GM10266 (cell line): Measurements from ENCODE around the gene PCSK5.

ENCODE experiments used
- DNase-seq: peaks from one replicate; pipeline ENCODE4 v3.0.0; 2012; ENCODE audit errors: extremely low spot score
- CTCF ChIP-seq: IDR thresholded peaks from 2 replicates; pipeline ENCODE4 v1.5.1; 2012; ENCODE audit warnings: mild to moderate bottlenecking, low read depth; ENCODE audit not compliant: control insufficient read depth, insufficient read depth; ENCODE audit errors: missing control alignments

Gene PCSK5

GRCh38 chr9:76188286-76188685, 297.8 kb downstream of the PCSK5 start:
- TF ChIP-seq CTCF: no peak

GRCh38 chr9:76188905-76189304, 298.4 kb downstream of the PCSK5 start:
- no peak for TF ChIP-seq CTCF
- DNase-seq: no peak

More at GRCh38 chr9:76188286-76188685, 297.8 kb downstream of the PCSK5 start:
- no peak for DNase-seq

GRCh38 chr9:76191493-76191892, 301.0 kb downstream of the PCSK5 start:
- DNase-seq: no peak
- TF ChIP-seq CTCF: no peak

GRCh38 chr9:76192013-76192412, 301.5 kb downstream of the PCSK5 start:
- no peak for DNase-seq
- no peak for TF ChIP-seq CTCF

GRCh38 chr9:76194896-76195295, 304.4 kb downstream of the PCSK5 start:
- DNase-seq: no peak
- TF ChIP-seq CTCF: no peak

- no peak for TF ChIP-seq CTCF
- DNase-seq: no peak
Observed at GRCh38 chr9:76198336-76198735, 307.9 kb downstream of the PCSK5 start.

- TF ChIP-seq CTCF: no peak
- no peak for DNase-seq
Observed at GRCh38 chr9:76200315-76200714, 309.8 kb downstream of the PCSK5 start.
